A549 treated with Mapracorat at 1 μM for 4 hours (cell line): ENCODE data around the gene APH1B. TPM values are rescaled to one million over a fixed set of nuclear protein-coding genes. Genes with fewer than 3 reads are reported as not detected.

Experiments
- total RNA-seq: library from RNA; stranded (reverse); fragments of 200-300 nt; extraction: Qiagen RNA extraction; gene quantifications from 5 replicates; pipeline ENCODE4 v1.2.3, GENCODE V29; 2022

The APH1B gene
- 17.2 to 26.9 TPM (median 21.5 TPM) in 5 replicates for total RNA-seq

GRCh38 chr15:63277038-63277892 lies at the start of gene APH1B:
TSS of gene APH1B (plus strand) at chr15:63277605. CDS start at chr15:63277624, 19 bp downstream.

Other genes starting within 250 kb of the APH1B start
- gene TPM1, start 234.9 kb upstream of the APH1B start, total RNA-seq: 408 to 500 TPM (median 461 TPM) in 5 replicates
- gene LACTB, start 155.7 kb upstream of the APH1B start, total RNA-seq: 25.5 to 32.4 TPM (median 28.5 TPM) in 5 replicates
- 367 to 449 TPM (median 397 TPM) in 5 replicates for gene RPS27L, start 120.1 kb upstream of the APH1B start, total RNA-seq
- gene RAB8B, start 88.0 kb upstream of the APH1B start, total RNA-seq: 8.8 to 15.3 TPM (median 12.7 TPM) in 5 replicates
- 156 to 188 TPM (median 179 TPM) in 5 replicates for gene CA12, start 104.2 kb downstream of the APH1B start, total RNA-seq
- 38.9 to 44.3 TPM (median 41.1 TPM) in 5 replicates for gene USP3, start 227.0 kb downstream of the APH1B start, total RNA-seq